HUES6 (cell line): ENCODE data around the gene CTDSP1.

Experiments used
- H3K27ac ChIP-seq: 2 replicates; pipeline ENCODE4 v1.7.0; 2013; ENCODE audit warnings: low read depth, mild to moderate bottlenecking, low read length, inconsistent platforms
- H3K27me3 ChIP-seq: 2 replicates; pipeline ENCODE4 v1.6.1; 2013; ENCODE audit warnings: low read length; ENCODE audit not compliant: control insufficient read depth, insufficient read depth
- H3K36me3 ChIP-seq: 2 replicates; pipeline ENCODE4 v1.6.1; 2013; ENCODE audit warnings: low read length; ENCODE audit not compliant: control insufficient read depth, insufficient read depth
- H3K4me1 ChIP-seq: 2 replicates; pipeline ENCODE4 v1.6.1; 2013; ENCODE audit warnings: low read length; ENCODE audit not compliant: control insufficient read depth, insufficient read depth
- H3K4me3 ChIP-seq: 2 replicates; pipeline ENCODE4 v1.5.1; 2013; ENCODE audit warnings: low read depth, low read length
- H3K9ac ChIP-seq: one replicate; pipeline ENCODE4 v1.6.1; 2013; ENCODE audit warnings: mild to moderate bottlenecking, low read length
- H3K9me3 ChIP-seq: 2 replicates; pipeline ENCODE4 v1.6.1; 2013; ENCODE audit warnings: low read depth, low read length; ENCODE audit not compliant: control insufficient read depth, insufficient read depth

CTDSP1 gene

DNA sequence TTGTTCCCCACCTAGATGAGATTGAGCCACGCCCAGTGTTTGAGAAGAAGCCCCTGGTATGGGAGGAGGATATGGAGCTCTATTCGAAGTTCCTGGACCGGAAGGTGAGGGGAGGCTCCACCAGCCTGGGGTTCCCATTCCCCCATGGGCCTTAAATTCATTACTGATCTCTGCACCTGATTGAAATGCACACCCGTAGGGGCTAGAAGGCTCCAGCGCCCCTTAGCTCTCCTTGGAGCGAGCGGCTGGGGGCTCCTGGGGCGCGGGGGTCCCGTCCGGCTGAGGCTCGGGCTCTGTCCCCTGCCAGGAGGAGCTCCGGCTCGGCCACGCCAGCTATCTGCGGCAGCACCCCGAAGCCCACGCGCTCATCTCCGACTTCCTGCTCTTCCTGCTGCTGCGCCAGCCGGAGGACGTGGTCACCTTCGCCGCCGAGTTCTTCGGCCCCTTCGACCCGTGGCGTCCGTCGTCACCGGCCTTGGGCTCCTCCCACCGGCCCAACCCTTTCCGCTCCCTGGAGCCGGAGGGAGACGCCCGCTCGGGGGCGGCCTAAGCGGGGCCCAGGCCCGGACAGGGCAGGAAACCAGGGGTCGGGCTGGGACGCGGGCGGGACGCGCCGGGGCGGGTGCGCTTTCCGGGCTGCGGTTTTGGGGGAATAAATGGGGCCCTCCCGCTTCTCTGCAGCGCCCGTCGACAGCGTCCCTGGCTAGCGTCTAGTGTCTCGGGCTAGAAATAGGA, 32.1 kb upstream of the CTDSP1 start:
- Histone ChIP-seq H3K4me1 (0 out of 2 replicates have a peak, but pooled peaks cover 3% of the 10 kb centered on the region), H3K9me3 (peaks cover 5% of the 10 kb centered on the region), H3K36me3 (no peaks in the 10 kb centered on the region), H3K27me3 (no peaks in the 10 kb centered on the region), H3K27ac (no peak overlapping the region), H3K9ac (peak overlapping the region; percentile 61), H3K4me3 (peak overlapping the region; percentile 68)

DNA sequence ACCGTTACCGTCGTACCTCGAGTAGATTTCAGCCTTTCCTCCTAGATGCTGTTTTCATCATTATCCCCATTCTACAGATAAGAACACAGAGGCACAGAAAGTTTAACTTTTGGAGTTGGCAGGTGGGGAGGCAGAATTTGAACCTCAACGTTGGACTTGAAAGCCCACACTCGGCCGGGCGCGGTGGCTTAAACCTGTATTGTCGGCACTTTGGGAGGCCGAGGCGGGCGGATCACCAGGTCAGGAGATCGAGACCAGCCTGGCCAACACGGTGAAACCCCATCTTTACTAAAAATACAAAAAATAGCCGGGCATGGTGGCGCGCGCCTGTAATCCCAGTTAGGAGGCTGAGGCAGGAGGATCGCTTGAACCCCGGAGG, 31.5 kb upstream of the CTDSP1 start:
- no peaks in the 10 kb centered on the region for H3K27me3 ChIP-seq
- H3K9me3 ChIP-seq: peaks cover 5% of the 10 kb centered on the region
- H3K27ac ChIP-seq: no peak overlapping the region
- H3K4me1 ChIP-seq: 0 out of 2 replicates have a peak, but pooled peaks cover 3% of the 10 kb centered on the region
- no peaks in the 10 kb centered on the region for H3K36me3 ChIP-seq
- H3K4me3 ChIP-seq: peak overlapping the region; percentile 68
- H3K9ac ChIP-seq: peak overlapping the region; percentile 30

DNA sequence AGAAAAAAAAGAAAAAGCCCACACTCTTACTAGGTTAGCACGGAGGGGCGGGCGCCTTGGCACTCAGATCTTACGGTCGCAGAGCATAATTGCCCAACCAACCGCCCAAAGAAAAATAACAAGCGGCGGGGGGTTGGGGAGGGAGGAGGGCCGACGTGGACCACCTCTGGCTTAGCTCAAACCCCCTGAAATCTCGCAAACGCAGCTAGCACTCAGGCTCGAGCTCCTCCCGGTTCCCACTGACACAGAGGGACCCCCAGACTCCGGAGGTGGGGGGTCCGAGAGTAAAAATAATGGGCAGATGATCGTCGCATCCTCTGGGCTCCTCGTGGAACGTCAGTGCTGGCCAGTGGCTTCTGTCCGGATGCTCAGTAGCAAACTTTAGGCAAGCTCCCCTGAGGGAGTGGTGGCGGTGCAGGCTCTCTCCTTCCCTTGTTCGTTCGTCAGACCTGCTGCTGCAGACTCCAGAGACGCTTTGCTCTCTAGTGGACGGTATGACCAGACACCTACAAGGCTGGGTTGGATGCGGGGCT, 31.0 kb upstream of the CTDSP1 start:
- H3K9ac ChIP-seq: no peak overlapping the region
- H3K27me3 ChIP-seq: no peaks in the 10 kb centered on the region
- H3K4me1 ChIP-seq: 0 out of 2 replicates have a peak, but pooled peaks cover 3% of the 10 kb centered on the region
- peaks cover 5% of the 10 kb centered on the region for H3K9me3 ChIP-seq
- H3K4me3 ChIP-seq: peak overlapping the region; percentile 39
- no peaks in the 10 kb centered on the region for H3K36me3 ChIP-seq
- H3K27ac ChIP-seq: no peak overlapping the region

GRCh38 chr2:218369330-218369729, 30.3 kb upstream of the CTDSP1 start:
- H3K9ac ChIP-seq: no peak overlapping the region
- peaks cover 5% of the 10 kb centered on the region for H3K9me3 ChIP-seq
- no peaks in the 10 kb centered on the region for H3K27me3 ChIP-seq
- H3K4me3 ChIP-seq: no peak overlapping the region
- 0 out of 2 replicates have a peak, but pooled peaks cover 3% of the 10 kb centered on the region for H3K4me1 ChIP-seq
- H3K27ac ChIP-seq: no peak overlapping the region
- H3K36me3 ChIP-seq: no peaks in the 10 kb centered on the region

GRCh38 chr2:218370410-218371063, 29.1 kb upstream of the CTDSP1 start:
- Histone ChIP-seq H3K9me3 (peaks cover 5% of the 10 kb centered on the region), H3K36me3 (no peaks in the 10 kb centered on the region), H3K4me1 (0 out of 2 replicates have a peak, but pooled peaks cover 3% of the 10 kb centered on the region), H3K9ac (no peak overlapping the region), H3K27me3 (no peaks in the 10 kb centered on the region), H3K4me3 (no peak overlapping the region), H3K27ac (no peak overlapping the region)

DNA sequence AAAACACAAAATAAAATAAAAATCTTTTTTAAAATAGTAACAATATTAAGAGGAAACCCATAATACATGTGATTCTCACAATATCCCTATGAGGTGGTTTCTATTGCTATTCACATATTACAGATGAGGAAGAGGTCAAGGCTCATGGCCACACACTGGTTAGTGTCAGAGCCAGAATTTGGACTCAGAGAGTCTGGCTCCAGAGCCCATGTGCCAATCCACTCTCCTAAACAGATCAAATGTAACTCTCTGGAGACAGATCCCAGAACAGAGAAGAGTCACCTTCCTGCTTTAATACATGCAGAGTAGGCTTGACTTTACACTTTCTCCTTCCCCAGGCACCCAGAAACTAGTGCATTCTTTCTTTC, 27.7 kb upstream of the CTDSP1 start:
- H3K9ac ChIP-seq: no peak overlapping the region
- no peaks in the 10 kb centered on the region for H3K36me3 ChIP-seq
- H3K4me1 ChIP-seq: 0 out of 2 replicates have a peak, but pooled peaks cover 3% of the 10 kb centered on the region
- H3K27me3 ChIP-seq: no peaks in the 10 kb centered on the region
- H3K9me3 ChIP-seq: no peaks in the 10 kb centered on the region
- no peak overlapping the region for H3K4me3 ChIP-seq
- no peak overlapping the region for H3K27ac ChIP-seq

DNA sequence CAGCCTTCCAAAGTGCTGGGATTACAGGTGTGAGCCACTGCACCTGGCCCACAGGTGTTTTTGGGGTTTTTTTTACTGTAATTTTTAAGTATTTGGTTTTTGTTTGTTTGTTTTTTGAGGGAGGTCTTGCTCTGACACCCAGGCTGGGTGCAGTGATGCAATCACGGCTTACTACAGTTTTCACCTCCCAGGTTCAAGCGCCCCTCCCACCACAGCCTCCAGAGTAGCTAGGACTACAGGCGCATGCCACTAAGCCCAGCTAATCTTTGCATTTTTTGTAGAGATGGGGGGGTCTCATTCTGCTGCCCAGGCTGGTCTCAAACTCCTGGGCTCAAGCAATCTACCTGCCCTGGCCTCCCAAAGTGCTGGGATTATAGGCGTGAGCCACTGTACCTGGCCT, 24.9 kb upstream of the CTDSP1 start:
- Histone ChIP-seq H3K27ac (no peak overlapping the region), H3K9ac (no peak overlapping the region), H3K36me3 (no peaks in the 10 kb centered on the region), H3K4me3 (no peak overlapping the region), H3K4me1 (no peaks in the 10 kb centered on the region), H3K27me3 (no peaks in the 10 kb centered on the region), H3K9me3 (no peaks in the 10 kb centered on the region)

DNA sequence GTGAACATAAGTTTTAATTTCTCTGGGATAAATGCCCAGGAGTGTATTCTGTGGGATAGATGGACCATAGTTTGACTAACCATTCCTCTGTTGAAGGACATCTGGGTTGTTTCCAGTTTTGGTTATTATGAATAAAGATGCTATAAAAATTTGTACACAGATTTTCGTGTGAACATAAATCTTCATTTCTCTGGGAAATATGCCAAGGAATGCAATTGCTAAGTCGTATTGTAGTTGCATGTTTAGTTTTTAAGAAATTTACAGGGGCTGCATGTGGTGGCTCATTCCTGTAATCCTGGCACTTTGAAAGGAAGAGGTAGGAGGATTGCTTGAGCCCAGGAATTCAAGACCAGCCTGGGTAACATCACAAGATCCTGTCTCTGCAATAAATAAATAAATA, 24.5 kb upstream of the CTDSP1 start:
- Histone ChIP-seq H3K27ac (no peak overlapping the region), H3K4me1 (no peaks in the 10 kb centered on the region), H3K27me3 (no peaks in the 10 kb centered on the region), H3K4me3 (no peak overlapping the region), H3K36me3 (no peaks in the 10 kb centered on the region), H3K9me3 (no peaks in the 10 kb centered on the region), H3K9ac (no peak overlapping the region)

DNA sequence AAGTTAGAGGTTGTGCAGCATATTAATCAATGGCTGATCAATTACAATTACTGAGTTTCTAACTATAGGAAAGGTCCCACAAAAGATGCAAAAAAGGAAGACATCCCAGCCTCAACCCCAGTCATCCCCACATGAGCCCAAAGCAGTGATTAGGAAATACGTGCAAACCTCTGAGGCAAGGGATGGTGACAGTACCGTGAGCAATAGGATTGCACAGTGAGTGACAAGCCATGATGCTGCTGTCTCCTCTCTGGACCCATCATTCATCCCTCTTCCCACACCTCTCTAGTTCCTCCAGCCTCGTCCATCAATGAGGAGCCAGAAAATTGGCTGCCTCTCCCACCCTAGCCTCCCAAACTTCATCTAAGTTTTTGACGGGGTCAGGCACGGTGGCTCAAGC, 21.6 kb upstream of the CTDSP1 start:
- no peak overlapping the region for H3K27ac ChIP-seq

DNA sequence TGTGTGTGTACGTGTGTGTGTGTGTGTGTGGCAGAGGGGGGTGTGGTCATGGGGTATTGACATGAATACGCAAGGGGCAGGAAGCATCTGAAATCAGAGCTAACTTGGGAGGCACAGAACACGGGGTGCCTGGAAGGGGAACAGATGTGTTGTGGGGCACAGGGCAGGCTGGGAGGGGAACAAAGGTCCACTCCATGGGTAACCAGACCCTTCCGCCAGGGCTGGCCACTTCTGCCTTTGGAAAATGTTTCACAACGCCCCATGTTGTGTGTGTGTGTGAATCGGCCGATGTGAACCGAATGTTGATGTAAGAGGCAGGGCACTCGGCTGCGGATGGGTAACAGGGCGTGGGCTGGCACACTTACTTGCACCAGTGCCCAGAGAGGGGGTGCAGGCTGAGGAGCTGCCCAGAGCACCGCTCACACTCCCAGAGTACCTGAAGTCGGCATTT, 17.7 kb upstream of the CTDSP1 start, which contains the start of gene SLC11A1:
SLC11A1 (plus strand) TSS at position 358 of the 451 bp plus-strand sequence. CDS start 96 bp downstream, outside the sequence.
- Histone ChIP-seq H3K27ac (no peak within 1 kb of the TSS), H3K4me1 (no peaks in the 10 kb centered on the region), H3K27me3 (peaks cover 27% of the 10 kb centered on the region), H3K9me3 (no peaks in the 10 kb centered on the region), H3K4me3 (no peak within 1 kb of the TSS), H3K9ac (no peak within 1 kb of the TSS), H3K36me3 (no peaks in the 10 kb centered on the region)

More for the DNA sequence above, 21.6 kb upstream of the CTDSP1 start:
- no peak overlapping the region for H3K9ac ChIP-seq
- no peaks in the 10 kb centered on the region for H3K9me3 ChIP-seq
- H3K27me3 ChIP-seq: peaks cover 7% of the 10 kb centered on the region; the same call in 1 of the 2 replicates
- no peaks in the 10 kb centered on the region for H3K36me3 ChIP-seq
- H3K4me3 ChIP-seq: no peak overlapping the region
- H3K4me1 ChIP-seq: no peaks in the 10 kb centered on the region

DNA sequence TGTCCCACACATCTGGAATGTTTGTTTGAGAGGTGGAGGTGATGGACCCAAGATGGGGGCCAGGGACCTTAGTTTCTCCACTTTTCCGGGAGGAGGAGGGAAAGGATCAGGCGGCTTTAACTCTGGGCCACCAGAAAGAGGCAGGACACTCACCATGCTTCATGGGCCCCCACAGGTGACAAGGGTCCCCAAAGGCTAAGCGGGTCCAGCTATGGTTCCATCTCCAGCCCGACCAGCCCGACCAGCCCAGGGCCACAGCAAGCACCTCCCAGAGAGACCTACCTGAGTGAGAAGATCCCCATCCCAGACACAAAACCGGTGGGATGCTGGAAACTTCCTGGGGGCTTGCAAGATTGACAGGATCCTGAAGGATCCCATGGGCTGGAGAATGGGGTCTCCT, 16.9 kb upstream of the CTDSP1 start:
- Histone ChIP-seq H3K9me3 (no peaks in the 10 kb centered on the region), H3K4me1 (no peaks in the 10 kb centered on the region), H3K4me3 (no peak overlapping the region), H3K36me3 (no peaks in the 10 kb centered on the region), H3K9ac (no peak overlapping the region), H3K27ac (no peak overlapping the region), H3K27me3 (peaks cover 33% of the 10 kb centered on the region)
